Measurements from ENCODE around the gene SREBF2. TPM values are rescaled to one million over a fixed set of nuclear protein-coding genes. Genes with fewer than 3 reads are reported as not detected.
A peak's percentile ranks its signal among the peaks of the same experiment; 100 is the strongest.

SREBF2 gene
- total and polyA plus RNA-seq, 9 of the 15 experiments (the other 6 are each of a cell fraction or from before 2014, with no cell fraction given) = 1.1 to 84.2 (median 26.9) TPM

DNA sequence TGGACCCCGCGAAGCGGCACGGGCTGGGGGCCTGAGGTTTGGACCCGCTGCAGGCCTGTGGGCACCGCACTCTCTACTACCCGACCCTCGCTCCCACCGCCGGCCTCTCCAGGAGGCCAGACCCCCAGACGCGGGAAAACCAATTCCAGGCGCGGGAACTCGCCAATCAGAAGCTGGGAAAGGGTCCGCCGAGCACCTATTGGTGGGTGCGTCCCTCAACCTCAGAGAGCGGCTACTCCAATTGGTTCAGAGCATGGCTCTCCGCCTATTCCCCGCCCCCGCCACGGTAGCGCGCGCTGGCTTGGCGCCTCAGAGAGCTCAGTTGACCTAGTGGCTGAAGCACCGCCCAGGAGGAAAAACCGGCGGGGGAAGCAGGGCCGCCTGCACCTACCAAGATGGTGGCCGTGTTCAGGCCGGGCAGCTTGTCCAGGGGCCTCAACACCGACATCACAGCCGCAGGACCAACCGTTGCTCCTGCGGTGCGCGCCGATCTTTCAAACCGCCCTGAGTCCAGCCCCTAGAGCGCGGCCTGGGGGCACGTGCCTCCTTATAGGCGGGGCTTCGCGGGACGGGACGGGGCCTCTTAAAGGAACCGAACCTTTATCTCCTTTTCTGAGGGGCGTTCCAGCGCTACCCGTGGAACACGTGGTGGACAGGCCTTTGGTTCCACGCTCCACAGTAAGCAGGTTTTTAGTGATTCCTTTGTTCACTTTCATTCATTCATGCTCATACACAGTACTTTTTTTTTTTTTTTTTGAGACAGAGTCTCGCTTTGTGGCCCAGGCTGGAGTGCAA is 113.9 kb downstream of the SREBF2 start, which contains the start of gene CENPM (continued):
- TF ChIP-seq, protein P1, sequence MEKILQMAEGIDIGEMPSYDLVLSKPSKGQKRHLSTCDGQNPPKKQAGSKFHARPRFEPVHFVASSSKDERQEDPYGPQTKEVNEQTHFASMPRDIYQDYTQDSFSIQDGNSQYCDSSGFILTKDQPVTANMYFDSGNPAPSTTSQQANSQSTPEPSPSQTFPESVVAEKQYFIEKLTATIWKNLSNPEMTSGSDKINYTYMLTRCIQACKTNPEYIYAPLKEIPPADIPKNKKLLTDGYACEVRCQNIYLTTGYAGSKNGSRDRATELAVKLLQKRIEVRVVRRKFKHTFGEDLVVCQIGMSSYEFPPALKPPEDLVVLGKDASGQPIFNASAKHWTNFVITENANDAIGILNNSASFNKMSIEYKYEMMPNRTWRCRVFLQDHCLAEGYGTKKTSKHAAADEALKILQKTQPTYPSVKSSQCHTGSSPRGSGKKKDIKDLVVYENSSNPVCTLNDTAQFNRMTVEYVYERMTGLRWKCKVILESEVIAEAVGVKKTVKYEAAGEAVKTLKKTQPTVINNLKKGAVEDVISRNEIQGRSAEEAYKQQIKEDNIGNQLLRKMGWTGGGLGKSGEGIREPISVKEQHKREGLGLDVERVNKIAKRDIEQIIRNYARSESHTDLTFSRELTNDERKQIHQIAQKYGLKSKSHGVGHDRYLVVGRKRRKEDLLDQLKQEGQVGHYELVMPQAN (IDR thresholded peaks at IDR 0.05; ENCODE audit: borderline replicate concordance) = peak; percentile 85; the same call in 1 of the 2 replicates
- TF ChIP-seq MAFK (IDR thresholded peaks at IDR 0.05; ENCODE audit: low read length) (no peak), ZNF197 (CRISPR knock-in tag; IDR thresholded peaks at IDR 0.05; ENCODE audit: low read depth) (no peak), HNRNPUL1 (IDR thresholded peaks at IDR 0.05; ENCODE audit: low read length) (no peak), KLF16 (IDR thresholded peaks at IDR 0.05) (no peak), ZNF644 (tag; IDR thresholded peaks at IDR 0.05; ENCODE audit: low read depth) (no peak), KLF6 (CRISPR knock-in tag; IDR thresholded peaks at IDR 0.05; ENCODE audit: borderline replicate concordance) (no peak), SIN3B (IDR thresholded peaks at IDR 0.05; ENCODE audit: low read depth) (peak; percentile 47; the same call in 1 of the 2 replicates), LARP7 (IDR thresholded peaks at IDR 0.05) (no peak), BMI1 (IDR thresholded peaks at IDR 0.05; ENCODE audit: low read length) (no peak), ZNF77 (CRISPR knock-in tag; IDR thresholded peaks at IDR 0.05) (no peak), ZFX (CRISPR knock-in tag; IDR thresholded peaks at IDR 0.05) (peak; percentile 72)
- TF ChIP-seq, protein P2, sequence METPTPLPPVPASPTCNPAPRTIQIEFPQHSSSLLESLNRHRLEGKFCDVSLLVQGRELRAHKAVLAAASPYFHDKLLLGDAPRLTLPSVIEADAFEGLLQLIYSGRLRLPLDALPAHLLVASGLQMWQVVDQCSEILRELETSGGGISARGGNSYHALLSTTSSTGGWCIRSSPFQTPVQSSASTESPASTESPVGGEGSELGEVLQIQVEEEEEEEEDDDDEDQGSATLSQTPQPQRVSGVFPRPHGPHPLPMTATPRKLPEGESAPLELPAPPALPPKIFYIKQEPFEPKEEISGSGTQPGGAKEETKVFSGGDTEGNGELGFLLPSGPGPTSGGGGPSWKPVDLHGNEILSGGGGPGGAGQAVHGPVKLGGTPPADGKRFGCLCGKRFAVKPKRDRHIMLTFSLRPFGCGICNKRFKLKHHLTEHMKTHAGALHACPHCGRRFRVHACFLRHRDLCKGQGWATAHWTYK (CRISPR knock-in tag; IDR thresholded peaks at IDR 0.05) = peak; percentile 22; the same call in 1 of the 2 replicates
- TF ChIP-seq, protein P3, sequence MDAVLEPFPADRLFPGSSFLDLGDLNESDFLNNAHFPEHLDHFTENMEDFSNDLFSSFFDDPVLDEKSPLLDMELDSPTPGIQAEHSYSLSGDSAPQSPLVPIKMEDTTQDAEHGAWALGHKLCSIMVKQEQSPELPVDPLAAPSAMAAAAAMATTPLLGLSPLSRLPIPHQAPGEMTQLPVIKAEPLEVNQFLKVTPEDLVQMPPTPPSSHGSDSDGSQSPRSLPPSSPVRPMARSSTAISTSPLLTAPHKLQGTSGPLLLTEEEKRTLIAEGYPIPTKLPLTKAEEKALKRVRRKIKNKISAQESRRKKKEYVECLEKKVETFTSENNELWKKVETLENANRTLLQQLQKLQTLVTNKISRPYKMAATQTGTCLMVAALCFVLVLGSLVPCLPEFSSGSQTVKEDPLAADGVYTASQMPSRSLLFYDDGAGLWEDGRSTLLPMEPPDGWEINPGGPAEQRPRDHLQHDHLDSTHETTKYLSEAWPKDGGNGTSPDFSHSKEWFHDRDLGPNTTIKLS (IDR thresholded peaks at IDR 0.05; ENCODE audit: borderline replicate concordance, low read depth) = peak; percentile 41; the same call in 1 of the 2 replicates
- TF ChIP-seq, protein P4, sequence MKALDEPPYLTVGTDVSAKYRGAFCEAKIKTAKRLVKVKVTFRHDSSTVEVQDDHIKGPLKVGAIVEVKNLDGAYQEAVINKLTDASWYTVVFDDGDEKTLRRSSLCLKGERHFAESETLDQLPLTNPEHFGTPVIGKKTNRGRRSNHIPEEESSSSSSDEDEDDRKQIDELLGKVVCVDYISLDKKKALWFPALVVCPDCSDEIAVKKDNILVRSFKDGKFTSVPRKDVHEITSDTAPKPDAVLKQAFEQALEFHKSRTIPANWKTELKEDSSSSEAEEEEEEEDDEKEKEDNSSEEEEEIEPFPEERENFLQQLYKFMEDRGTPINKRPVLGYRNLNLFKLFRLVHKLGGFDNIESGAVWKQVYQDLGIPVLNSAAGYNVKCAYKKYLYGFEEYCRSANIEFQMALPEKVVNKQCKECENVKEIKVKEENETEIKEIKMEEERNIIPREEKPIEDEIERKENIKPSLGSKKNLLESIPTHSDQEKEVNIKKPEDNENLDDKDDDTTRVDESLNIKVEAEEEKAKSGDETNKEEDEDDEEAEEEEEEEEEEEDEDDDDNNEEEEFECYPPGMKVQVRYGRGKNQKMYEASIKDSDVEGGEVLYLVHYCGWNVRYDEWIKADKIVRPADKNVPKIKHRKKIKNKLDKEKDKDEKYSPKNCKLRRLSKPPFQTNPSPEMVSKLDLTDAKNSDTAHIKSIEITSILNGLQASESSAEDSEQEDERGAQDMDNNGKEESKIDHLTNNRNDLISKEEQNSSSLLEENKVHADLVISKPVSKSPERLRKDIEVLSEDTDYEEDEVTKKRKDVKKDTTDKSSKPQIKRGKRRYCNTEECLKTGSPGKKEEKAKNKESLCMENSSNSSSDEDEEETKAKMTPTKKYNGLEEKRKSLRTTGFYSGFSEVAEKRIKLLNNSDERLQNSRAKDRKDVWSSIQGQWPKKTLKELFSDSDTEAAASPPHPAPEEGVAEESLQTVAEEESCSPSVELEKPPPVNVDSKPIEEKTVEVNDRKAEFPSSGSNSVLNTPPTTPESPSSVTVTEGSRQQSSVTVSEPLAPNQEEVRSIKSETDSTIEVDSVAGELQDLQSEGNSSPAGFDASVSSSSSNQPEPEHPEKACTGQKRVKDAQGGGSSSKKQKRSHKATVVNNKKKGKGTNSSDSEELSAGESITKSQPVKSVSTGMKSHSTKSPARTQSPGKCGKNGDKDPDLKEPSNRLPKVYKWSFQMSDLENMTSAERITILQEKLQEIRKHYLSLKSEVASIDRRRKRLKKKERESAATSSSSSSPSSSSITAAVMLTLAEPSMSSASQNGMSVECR (CRISPR knock-in tag; IDR thresholded peaks at IDR 0.05) = peak; percentile 24; the same call in 1 of the 2 replicates
- TF ChIP-seq, protein P5, sequence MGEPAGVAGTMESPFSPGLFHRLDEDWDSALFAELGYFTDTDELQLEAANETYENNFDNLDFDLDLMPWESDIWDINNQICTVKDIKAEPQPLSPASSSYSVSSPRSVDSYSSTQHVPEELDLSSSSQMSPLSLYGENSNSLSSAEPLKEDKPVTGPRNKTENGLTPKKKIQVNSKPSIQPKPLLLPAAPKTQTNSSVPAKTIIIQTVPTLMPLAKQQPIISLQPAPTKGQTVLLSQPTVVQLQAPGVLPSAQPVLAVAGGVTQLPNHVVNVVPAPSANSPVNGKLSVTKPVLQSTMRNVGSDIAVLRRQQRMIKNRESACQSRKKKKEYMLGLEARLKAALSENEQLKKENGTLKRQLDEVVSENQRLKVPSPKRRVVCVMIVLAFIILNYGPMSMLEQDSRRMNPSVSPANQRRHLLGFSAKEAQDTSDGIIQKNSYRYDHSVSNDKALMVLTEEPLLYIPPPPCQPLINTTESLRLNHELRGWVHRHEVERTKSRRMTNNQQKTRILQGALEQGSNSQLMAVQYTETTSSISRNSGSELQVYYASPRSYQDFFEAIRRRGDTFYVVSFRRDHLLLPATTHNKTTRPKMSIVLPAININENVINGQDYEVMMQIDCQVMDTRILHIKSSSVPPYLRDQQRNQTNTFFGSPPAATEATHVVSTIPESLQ (CRISPR knock-in tag; IDR thresholded peaks at IDR 0.05) = peak; percentile 20; the same call in 1 of the 2 replicates
